IMR-90 (cell line): ENCODE results near the gene PSME3. TPM values are rescaled to one million over a fixed set of nuclear protein-coding genes. Genes with fewer than 3 reads are reported as not detected.

ENCODE experiments used
- ATAC-seq: fragments of 200-7000 bp; cut with Tn5 transposase; 2 replicates; pipeline ENCODE4 v1.9.1; 2020; ENCODE audit warnings: low read depth, mild to moderate bottlenecking, moderate library complexity
- BruUV-seq: library from RNA; stranded (reverse); fragments of 400-500 nt; replicated peaks from 2 replicates; lab custom pipeline; 2021; lab: Mats Ljungman, UMichigan
- CTCF ChIA-PET: fragments of 300-600 bp; formaldehyde crosslinking; extraction: SDS; loops from one replicate; lab custom pipeline; 2021; ENCODE audit warnings: antibody characterized with exemption; lab: Yijun Ruan, JAX
- POLR2A ChIA-PET: fragments of 300-600 bp; sonication (Branson Sonifier 250); formaldehyde crosslinking; loops from one replicate; lab custom pipeline; 2022; ENCODE audit warnings: antibody characterized with exemption; ENCODE audit not compliant: unreplicated experiment; lab: Charles Lee
- DNase-seq: peaks from one replicate; pipeline ENCODE4 v3.0.0; 2013
- H2AFZ ChIP-seq: replicated peaks from 2 replicates; pipeline ENCODE3; 2013; ENCODE audit warnings: low read length, mild to moderate bottlenecking; ENCODE audit not compliant: poor library complexity
- H2AK5ac ChIP-seq: 2 replicates; pipeline ENCODE4 v1.6.1; 2013; ENCODE audit warnings: low read depth, low read length, inconsistent platforms
- H2AK9ac ChIP-seq: replicated peaks from 2 replicates; pipeline ENCODE3; 2013; ENCODE audit warnings: mild to moderate bottlenecking, low read depth, low read length, moderate library complexity; ENCODE audit not compliant: poor library complexity
- H2BK120ac ChIP-seq: 2 replicates; pipeline ENCODE4 v1.6.1; 2013; ENCODE audit warnings: low read depth, low read length, inconsistent platforms
- H2BK15ac ChIP-seq: 3 replicates; pipeline ENCODE4 v1.6.1; 2013; ENCODE audit warnings: low read depth, low read length, inconsistent platforms
- H2BK20ac ChIP-seq: 2 replicates; pipeline ENCODE4 v1.6.1; 2013; ENCODE audit warnings: low read depth, mild to moderate bottlenecking, inconsistent platforms, low read length, moderate library complexity
- H2BK5ac ChIP-seq: 2 replicates; pipeline ENCODE4 v1.6.1; 2013; ENCODE audit warnings: mild to moderate bottlenecking, low read depth, low read length, inconsistent platforms; ENCODE audit not compliant: poor library complexity, severe bottlenecking
- H3K14ac ChIP-seq: replicated peaks from 2 replicates; pipeline ENCODE4 v1.6.1; 2013; ENCODE audit warnings: low read depth, low read length, inconsistent platforms
- H3K18ac ChIP-seq: 2 replicates; pipeline ENCODE4 v1.6.1; 2013; ENCODE audit warnings: low read depth, low read length, control low read depth
- H3K23ac ChIP-seq: 2 replicates; pipeline ENCODE4 v1.6.1; 2013; ENCODE audit warnings: low read depth, low read length, inconsistent platforms
- H3K27ac ChIP-seq: 2 replicates; pipeline ENCODE4 v1.5.1; 2013; ENCODE audit warnings: mild to moderate bottlenecking, control low read depth, low read length; ENCODE audit not compliant: insufficient read depth
- H3K27me3 ChIP-seq: 2 replicates; pipeline ENCODE4 v1.6.1; 2013; ENCODE audit warnings: low read length; ENCODE audit not compliant: control insufficient read depth, insufficient read depth
- H3K36me3 ChIP-seq: 2 replicates; pipeline ENCODE4 v1.6.1; 2013; ENCODE audit warnings: low read length, mixed read lengths; ENCODE audit not compliant: control insufficient read depth, insufficient read depth
- H3K4ac ChIP-seq: 2 replicates; pipeline ENCODE4 v1.6.1; 2013; ENCODE audit warnings: low read depth, low read length, inconsistent platforms
- H3K4me1 ChIP-seq: 2 replicates; pipeline ENCODE4 v1.6.1; 2013; ENCODE audit warnings: low read length, mixed read lengths; ENCODE audit not compliant: control insufficient read depth, insufficient read depth
- H3K4me2 ChIP-seq: 2 replicates; pipeline ENCODE4 v1.6.1; 2013; ENCODE audit warnings: low read depth, mild to moderate bottlenecking, control low read depth, low read length, moderate library complexity
- H3K4me3 ChIP-seq: 2 replicates; pipeline ENCODE4 v1.5.1; 2013; ENCODE audit warnings: low read depth, mild to moderate bottlenecking, control low read depth, low read length, moderate library complexity; ENCODE audit not compliant: insufficient read depth
- H3K56ac ChIP-seq: 2 replicates; pipeline ENCODE4 v1.6.1; 2013; ENCODE audit warnings: low read length, inconsistent platforms; ENCODE audit not compliant: insufficient read depth; ENCODE audit errors: extremely low read depth
- H3K79me1 ChIP-seq, 2 experiments: 2 replicates each; pipeline ENCODE4 v1.6.1; 2013; ENCODE audit warnings: low read length in 2 of 2, inconsistent platforms in 1 of 2, low read depth in 1 of 2
- H3K9ac ChIP-seq: 2 replicates; pipeline ENCODE4 v1.6.1; 2013; ENCODE audit warnings: low read depth, low read length, control low read depth
- H3K9me1 ChIP-seq: 2 replicates; pipeline ENCODE4 v1.6.1; 2013; ENCODE audit warnings: low read length, inconsistent platforms; ENCODE audit not compliant: insufficient read depth
- H3K9me3 ChIP-seq: 2 replicates; pipeline ENCODE4 v1.6.1; 2013; ENCODE audit warnings: low read length; ENCODE audit not compliant: control insufficient read depth, insufficient read depth
- H4K20me1 ChIP-seq: 2 replicates; pipeline ENCODE4 v1.6.1; 2013; ENCODE audit warnings: low read length, inconsistent platforms; ENCODE audit not compliant: insufficient read depth
- H4K5ac ChIP-seq: 2 replicates; pipeline ENCODE4 v1.6.1; 2013; ENCODE audit warnings: mild to moderate bottlenecking, low read depth, low read length, control low read depth
- H4K8ac ChIP-seq, 2 experiments: 2 replicates each; pipeline ENCODE4 v1.6.1; 2013; ENCODE audit warnings: low read depth in 2 of 2, low read length in 2 of 2, control low read depth in 1 of 2, inconsistent platforms in 1 of 2
- H4K91ac ChIP-seq: 2 replicates; pipeline ENCODE4 v1.6.1; 2013; ENCODE audit warnings: low read depth, low read length, inconsistent platforms; ENCODE audit not compliant: insufficient read depth
- BHLHE40 ChIP-seq: fragments of 150-350 bp; IDR thresholded peaks from 2 replicates; pipeline ENCODE4 v1.6.1; 2016; ENCODE audit warnings: mild to moderate bottlenecking, low read depth, low read length
- CEBPB ChIP-seq: IDR thresholded peaks from 2 replicates; pipeline ENCODE4 v1.6.1; 2012; ENCODE audit warnings: low read depth, low read length, improper control_type of control experiment
- CHD1 ChIP-seq: IDR thresholded peaks from 2 replicates; pipeline ENCODE4 v1.6.1; 2012; ENCODE audit warnings: low read depth, low read length, improper control_type of control experiment
- CTCF ChIP-seq: conservative IDR thresholded peaks from 2 replicates; pipeline ENCODE4 v1.5.1; 2012; ENCODE audit warnings: mild to moderate bottlenecking, low read depth, low read length, improper control_type of control experiment
- ELK1 ChIP-seq: fragments of 150-350 bp; IDR thresholded peaks from 2 replicates; pipeline ENCODE4 v1.6.1; 2016; ENCODE audit warnings: low read depth, mild to moderate bottlenecking, low read length, moderate library complexity, borderline replicate concordance
- FOS ChIP-seq: fragments of 150-350 bp; IDR thresholded peaks from 2 replicates; pipeline ENCODE4 v1.6.1; 2016; ENCODE audit warnings: low read depth, low read length
- MAZ ChIP-seq: IDR thresholded peaks from 2 replicates; pipeline ENCODE4 v1.6.1; 2012; ENCODE audit warnings: low read depth, mild to moderate bottlenecking, low read length, improper control_type of control experiment, moderate library complexity, borderline replicate concordance
- MXI1 ChIP-seq: IDR thresholded peaks from 2 replicates; pipeline ENCODE4 v1.6.1; 2012; ENCODE audit warnings: low read depth, mild to moderate bottlenecking, low read length, moderate library complexity, borderline replicate concordance
- POLR2A ChIP-seq: IDR thresholded peaks from 2 replicates; pipeline ENCODE4 v1.6.1; 2012; ENCODE audit warnings: mild to moderate bottlenecking, low read depth, low read length
- RAD21 ChIP-seq: IDR thresholded peaks from 2 replicates; pipeline ENCODE4 v1.6.1; 2012; ENCODE audit warnings: low read length, improper control_type of control experiment
- SMC3 ChIP-seq: fragments of 150-350 bp; IDR thresholded peaks from 2 replicates; pipeline ENCODE4 v1.6.1; 2016; ENCODE audit warnings: low read depth, mild to moderate bottlenecking, antibody characterized with exemption, low read length, moderate library complexity
- WGBS, 2 experiments: methylation state at CpG; one replicate each; pipeline versions ENCODE4 v1.1.5 to v1.1.7; 2013; ENCODE audit warnings: missing lambda C conversion rate in 2 of 2; ENCODE audit not compliant: insufficient read length in 1 of 2; ENCODE audit errors: extremely low coverage in 2 of 2; 5-methylcytosine and 5-hydroxymethylcytosine counted together
- dilution Hi-C: fragments of 300-500 bp; cut with HindIII; formaldehyde crosslinking; loops from one replicate; pipeline ENCODE4 v1.14.3; 2018; ENCODE audit warnings: low sequenced_read_pairs; ENCODE audit not compliant: unreplicated experiment
- in situ Hi-C: fragments of 300-500 bp; cut with MboI; formaldehyde crosslinking; loops from 3 replicates; pipeline ENCODE4 v1.14.3; 2019; ENCODE audit warnings: low sequenced_read_pairs, inconsistent platforms, mixed read lengths
- intact Hi-C: fragments of 100-400 bp; cut with micrococcal nuclease; formaldehyde crosslinking; loops from 2 replicates; pipeline ENCODE4 v1.10.0; 2022
- polyA plus RNA-seq, 3 experiments: library from polyadenylated mRNA; depleted of rRNA; stranded (reverse); fragments of >200 nt; gene quantifications; 2 replicates each; pipeline ENCODE4 v1.2.3, GENCODE V29; 2012; ENCODE audit warnings: low replicate concordance in 1 of 3
- total RNA-seq: library from RNA; depleted of rRNA; stranded (reverse); fragments of >200 nt; gene quantifications from 2 replicates; pipeline ENCODE4 v1.2.3, GENCODE V29; 2012

The PSME3 gene
- total and polyA plus RNA-seq, 2 of the 4 experiments (the other 2 are of a cell fraction) = 72.4 to 100 TPM

GRCh38 chr17:42814633-42815399 lies 18.4 kb upstream of the PSME3 start:
- intact Hi-C loops = no loop called here
- no peaks in the 10 kb centered on the region for H4K20me1 ChIP-seq
- no peak overlapping the region for H2AK5ac ChIP-seq
- H2BK120ac ChIP-seq = no peak overlapping the region
- CTCF ChIA-PET = interaction anchor here (1.0 kb wide), 1 partner anchor 9 kb away, joined by 6 read pairs; the partner anchor contains the start of gene BECN1
- DNase-seq = peak; percentile 81
- H3K4me1 ChIP-seq = no peaks in the 10 kb centered on the region
- H3K4me3 ChIP-seq = no peak overlapping the region
- H2BK20ac ChIP-seq = no peak overlapping the region
- peak overlapping the region; percentile 47; the same call in 1 of the 2 replicates for H3K4ac ChIP-seq
- H3K9ac ChIP-seq = no peak overlapping the region
- H4K5ac ChIP-seq = no peak overlapping the region
- no peak overlapping the region for H3K4me2 ChIP-seq
- H3K9me1 ChIP-seq = 0 out of 2 replicates have a peak, but pooled peaks cover 4% of the 10 kb centered on the region
- in situ Hi-C loops = no loop called here
- no peak overlapping the region for H3K56ac ChIP-seq
- H2BK15ac ChIP-seq = no peak overlapping the region
- H3K79me1 ChIP-seq = peaks cover 21 to 23% of the 10 kb centered on the region in 2 experiments
- H2AFZ ChIP-seq = no peak overlapping the region
- H3K27me3 ChIP-seq = no peaks in the 10 kb centered on the region
- dilution Hi-C loops = no loop called here
- peak; percentile 50 for ATAC-seq
- no peak overlapping the region for H2AK9ac ChIP-seq
- 87% methylated on average over 8 of the region's 8 CpGs; no CpG with 5 or more reads in 1 of the 2 experiments for WGBS, 2 experiments
- H2BK5ac ChIP-seq = no peak overlapping the region
- H4K8ac ChIP-seq = peak overlapping the region in 1 of 2 experiments; percentile 24; a peak in 1 of 4 replicates
- H3K23ac ChIP-seq = no peak overlapping the region
- BruUV-seq = no TSS peak
- no peaks in the 10 kb centered on the region for H3K9me3 ChIP-seq
- no peak overlapping the region; the same call in 1 of the 2 replicates for H3K27ac ChIP-seq
- peaks cover 41% of the 10 kb centered on the region for H3K36me3 ChIP-seq
- TF ChIP-seq ELK1 = no peak
- no peak for TF ChIP-seq BHLHE40
- no peak for TF ChIP-seq SMC3
- TF ChIP-seq POLR2A = no peak
- no peak for TF ChIP-seq RAD21
- TF ChIP-seq CEBPB = no peak
- no peak for TF ChIP-seq CHD1
- no peak for TF ChIP-seq MXI1
- no peak for TF ChIP-seq MAZ
- no peak for TF ChIP-seq CTCF
- TF ChIP-seq FOS = no peak
- no peak overlapping the region for H4K91ac ChIP-seq
- no peak overlapping the region for H3K18ac ChIP-seq
- no peak overlapping the region for H3K14ac ChIP-seq
- POLR2A ChIA-PET = no interaction called here
